GM21529 (cell line): ENCODE results near the gene ZC3H12C.
"Not testable (repeated sequence)": the region's sequence is repeated elsewhere in the genome, so short reads cannot be mapped to it uniquely, and the experiment has no call there.

Experiments
- ATAC-seq: cut with Tn5 transposase; IDR thresholded peaks from one replicate; pipeline ENCODE4 v1.9.1; 2021; ENCODE audit not compliant: unreplicated experiment

ZC3H12C gene

GRCh38 chr11:110208678-110209312 lies 115.6 kb downstream of the ZC3H12C start:
- ATAC-seq, result not testable (repeated sequence)

GRCh38 chr11:110209313-110209694 lies 116.1 kb downstream of the ZC3H12C start:
- not testable (repeated sequence) for ATAC-seq

GRCh38 chr11:110217223-110217877 lies 124.2 kb downstream of the ZC3H12C start:
- ATAC-seq, result no peak

- ATAC-seq, result no peak
Observed at GRCh38 chr11:110217936-110218335, 124.7 kb downstream of the ZC3H12C start.

- no peak for ATAC-seq
Observed at GRCh38 chr11:110219006-110219785, 126.0 kb downstream of the ZC3H12C start.
